ENCODE results near the gene UFL1. TPM values are rescaled to one million over a fixed set of nuclear protein-coding genes. Genes with fewer than 3 reads are reported as not detected.

UFL1 gene
- total and polyA plus RNA-seq, 2 donors (not counting 3 experiments of a cell fraction or from before 2014, with no cell fraction given) = 3.4 to 18.3 TPM

DNA sequence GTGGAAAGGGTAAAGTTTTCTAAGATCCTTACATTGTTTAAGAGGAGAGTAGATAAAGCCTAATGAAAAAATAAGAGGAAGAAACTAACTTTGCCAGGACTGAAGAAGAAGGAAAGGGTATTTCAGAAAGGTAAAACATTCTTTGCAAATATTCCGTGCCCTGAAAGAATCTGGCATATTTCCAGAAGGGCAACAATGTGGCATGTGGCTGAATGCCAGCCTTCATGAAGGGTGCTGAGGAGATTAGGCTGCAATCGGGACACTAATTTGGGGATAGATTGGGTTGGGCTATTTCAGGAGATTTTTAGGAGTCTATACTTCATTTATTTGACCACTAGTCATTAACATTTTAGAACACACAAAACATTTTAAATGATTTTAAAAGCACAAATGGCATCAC is 16.2 kb upstream of the UFL1 start:
- no peak overlapping the region for H3K4me3 ChIP-seq (replicated peaks in 1 of 3; ENCODE audit: insufficient read depth in 1 of 3, low read depth in 1 of 3, low read length in 3 of 3)
- no peak overlapping the region for H2AFZ ChIP-seq (ENCODE audit: low read depth, low read length)
- BruUV-seq (replicated peaks) = no TSS peak
- H3K27ac ChIP-seq (ENCODE audit: insufficient read depth, low read depth, low read length) = no peak overlapping the region
- POLR2A ChIA-PET = no interaction called here
- dilution Hi-C loops (cut with MboI; ENCODE audit: extremely low pct_ligation_motif_present, low sequenced_read_pairs) = no loop called here
- no peak overlapping the region for H3K4me2 ChIP-seq (ENCODE audit: insufficient read depth, low read length)
- H3K9me1 ChIP-seq (replicated peaks; ENCODE audit: control insufficient read depth, extremely low read depth, insufficient read depth, low read length) = no peaks in the 10 kb centered on the region
- H4K20me1 ChIP-seq (replicated peaks; ENCODE audit: control insufficient read depth, extremely low read depth, insufficient read depth, low read length) = no peaks in the 10 kb centered on the region
- H3K36me3 ChIP-seq (ENCODE audit: control insufficient read depth in 2 of 2, extremely low read depth in 1 of 2, insufficient read depth in 2 of 2, low read length in 2 of 2) = no peaks in the 10 kb centered on the region
- CTCF ChIA-PET = no interaction called here
- TF ChIP-seq, protein P1, sequence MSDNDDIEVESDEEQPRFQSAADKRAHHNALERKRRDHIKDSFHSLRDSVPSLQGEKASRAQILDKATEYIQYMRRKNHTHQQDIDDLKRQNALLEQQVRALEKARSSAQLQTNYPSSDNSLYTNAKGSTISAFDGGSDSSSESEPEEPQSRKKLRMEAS (IDR thresholded peaks at IDR 0.05; ENCODE audit: insufficient read depth, insufficient read length) = no peak
- TF ChIP-seq FOS (IDR thresholded peaks at IDR 0.05; ENCODE audit: borderline replicate concordance, insufficient read depth, low read length) = no peak
- TF ChIP-seq, protein P2, sequence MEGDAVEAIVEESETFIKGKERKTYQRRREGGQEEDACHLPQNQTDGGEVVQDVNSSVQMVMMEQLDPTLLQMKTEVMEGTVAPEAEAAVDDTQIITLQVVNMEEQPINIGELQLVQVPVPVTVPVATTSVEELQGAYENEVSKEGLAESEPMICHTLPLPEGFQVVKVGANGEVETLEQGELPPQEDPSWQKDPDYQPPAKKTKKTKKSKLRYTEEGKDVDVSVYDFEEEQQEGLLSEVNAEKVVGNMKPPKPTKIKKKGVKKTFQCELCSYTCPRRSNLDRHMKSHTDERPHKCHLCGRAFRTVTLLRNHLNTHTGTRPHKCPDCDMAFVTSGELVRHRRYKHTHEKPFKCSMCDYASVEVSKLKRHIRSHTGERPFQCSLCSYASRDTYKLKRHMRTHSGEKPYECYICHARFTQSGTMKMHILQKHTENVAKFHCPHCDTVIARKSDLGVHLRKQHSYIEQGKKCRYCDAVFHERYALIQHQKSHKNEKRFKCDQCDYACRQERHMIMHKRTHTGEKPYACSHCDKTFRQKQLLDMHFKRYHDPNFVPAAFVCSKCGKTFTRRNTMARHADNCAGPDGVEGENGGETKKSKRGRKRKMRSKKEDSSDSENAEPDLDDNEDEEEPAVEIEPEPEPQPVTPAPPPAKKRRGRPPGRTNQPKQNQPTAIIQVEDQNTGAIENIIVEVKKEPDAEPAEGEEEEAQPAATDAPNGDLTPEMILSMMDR (IDR thresholded peaks at IDR 0.05; ENCODE audit: extremely low read depth in 1 of 2, insufficient read depth in 1 of 2, low read depth in 1 of 2, low read length in 2 of 2) = no peak
- TF ChIP-seq GATA2 (IDR thresholded peaks at IDR 0.05; ENCODE audit: insufficient read depth, insufficient read length, low read depth, low read length) = no peak
- TF ChIP-seq JUN (IDR thresholded peaks at IDR 0.05; ENCODE audit: borderline replicate concordance, insufficient read depth, insufficient read length, low read depth) = no peak
- no peak for TF ChIP-seq EZH2 (IDR thresholded peaks at IDR 0.05; ENCODE audit: borderline replicate concordance, low read depth, low read length, severe bottlenecking)
- H3K27me3 ChIP-seq (ENCODE audit: control insufficient read depth in 2 of 2, insufficient read depth in 2 of 2, low read length in 2 of 2) = no peaks in the 10 kb centered on the region
- no peaks in the 10 kb centered on the region for H3K79me2 ChIP-seq (ENCODE audit: control insufficient read depth, insufficient read depth, low read length)
- no peaks in the 10 kb centered on the region for H3K4me1 ChIP-seq (ENCODE audit: control insufficient read depth, extremely low read depth, insufficient read depth, low read length)
- FAIRE-seq (no peak), DNase-seq (ENCODE audit: low read depth, low spot score) (no peak)
- H3K9ac ChIP-seq (replicated peaks; ENCODE audit: extremely low read depth, insufficient read depth, low read length) = no peak overlapping the region
- intact Hi-C loops (cut with micrococcal nuclease) = no loop called here
- no peaks in the 10 kb centered on the region for H3K9me3 ChIP-seq (replicated peaks; ENCODE audit: control insufficient read depth, insufficient read depth, low read length)

Data from endothelial cell of umbilical vein (primary cell).